Kidney (tissue), 14 donors: ENCODE results near the gene DPPA3. TPM values are rescaled to one million over a fixed set of nuclear protein-coding genes. Genes with fewer than 3 reads are reported as not detected.

Source experiments
- DNase-seq, 5 donors: peaks; one replicate each; pipeline ENCODE4 v3.0.0-alpha.2; 2013 to 2020
- FAIRE-seq: peaks from 2 replicates; lab custom pipeline; 2012; peaks lifted over from hg19 to GRCh38; lab: Jason Lieb, UNC
- H3K27ac ChIP-seq, 2 donors: one replicate each; pipeline ENCODE4 v1.7.0; 2013; ENCODE audit warnings: low read depth in 2 of 2, low read length in 2 of 2, inconsistent platforms in 1 of 2
- H3K27me3 ChIP-seq: one replicate; pipeline ENCODE4 v1.7.1; 2013; ENCODE audit warnings: low read length, inconsistent platforms; ENCODE audit not compliant: control insufficient read depth, insufficient read depth
- H3K36me3 ChIP-seq, 3 donors: one replicate each; pipeline versions ENCODE4 v1.7.0 to v1.7.1; 2013; ENCODE audit warnings: low read length in 3 of 3, control low read depth in 1 of 3, inconsistent platforms in 1 of 3; ENCODE audit not compliant: insufficient read depth in 3 of 3, control insufficient read depth in 2 of 3
- H3K4me1 ChIP-seq, 3 donors: one replicate each; pipeline versions ENCODE4 v1.7.0 to v1.7.1; 2013; ENCODE audit warnings: low read length in 3 of 3, inconsistent platforms in 1 of 3, low read depth in 1 of 3; ENCODE audit not compliant: control insufficient read depth in 2 of 3, insufficient read depth in 2 of 3
- H3K4me3 ChIP-seq, 3 donors: one replicate each; pipeline versions ENCODE4 v1.7.0 to v1.8.1; 2013; ENCODE audit warnings: low read length in 3 of 3, control low read depth in 1 of 3, inconsistent platforms in 1 of 3
- H3K9ac ChIP-seq, 3 donors: one replicate each; pipeline versions ENCODE4 v1.7.0 to v1.7.1; 2013; ENCODE audit warnings: low read length in 3 of 3, control low read depth in 1 of 3, inconsistent platforms in 1 of 3
- H3K9me3 ChIP-seq, 3 donors: one replicate each; pipeline versions ENCODE4 v1.7.0 to v1.7.1; 2013; ENCODE audit warnings: low read length in 3 of 3, control low read depth in 1 of 3, inconsistent platforms in 1 of 3; ENCODE audit not compliant: control insufficient read depth in 2 of 3, insufficient read depth in 1 of 3
- CTCF ChIP-seq: IDR thresholded peaks from 3 replicates; pipeline ENCODE4 v1.5.1; 2012; ENCODE audit warnings: mild to moderate bottlenecking, moderate library complexity, borderline replicate concordance; ENCODE audit not compliant: insufficient read depth; ENCODE audit errors: extremely low read depth
- intact Hi-C: fragments of 100-400 bp; cut with DNase I; formaldehyde crosslinking; loops from one replicate; pipeline ENCODE4 v1.11.1; 2022
- polyA plus RNA-seq: library from polyadenylated mRNA; stranded (reverse); fragments of 350-450 nt; fragmentation: Illumina TruSeq; extraction: RNeasy Lipid Tissue Mini Kit (QIAGEN cat#74804); gene quantifications from one replicate; pipeline ENCODE4 v1.2.3, GENCODE V29; 2014; ENCODE audit warnings: low read depth, low replicate concordance; ENCODE audit not compliant: insufficient read depth
- total RNA-seq: library from RNA; stranded (reverse); fragmentation: NEBNext Ultra II Directional; extraction: Animal tissue kit (Norgen Biotek cat#: 25700); gene quantifications from one replicate; pipeline ENCODE4 v1.2.1, GENCODE V29; 2021
- donor health status: control.
- donor health status: control.
- donor health status: control.
- donor health status: control.
- donor health status: control.
- donor health status: DM: yes; HTN: yes; CAD: no.
- donor health status: Normal renal cell carcinoma (clear cell type).

The DPPA3 gene
- total and polyA plus RNA-seq, 2 donors from 2014 or later: not detected

- TF ChIP-seq CTCF: no peak
- Histone ChIP-seq H3K27ac (no peak overlapping the region), H3K9me3 (no peaks in the 10 kb centered on the region), H3K36me3 (no peaks in the 10 kb centered on the region), H3K9ac (no peak overlapping the region), H3K27me3 (no peaks in the 10 kb centered on the region), H3K4me3 (no peak overlapping the region), H3K4me1 (no peaks in the 10 kb centered on the region)
- FAIRE-seq (no peak), DNase-seq (no peak)
- intact Hi-C loops: no loop called here
Measured at GRCh38 chr12:7705846-7706245, 5.4 kb upstream of the DPPA3 start.

DNA sequence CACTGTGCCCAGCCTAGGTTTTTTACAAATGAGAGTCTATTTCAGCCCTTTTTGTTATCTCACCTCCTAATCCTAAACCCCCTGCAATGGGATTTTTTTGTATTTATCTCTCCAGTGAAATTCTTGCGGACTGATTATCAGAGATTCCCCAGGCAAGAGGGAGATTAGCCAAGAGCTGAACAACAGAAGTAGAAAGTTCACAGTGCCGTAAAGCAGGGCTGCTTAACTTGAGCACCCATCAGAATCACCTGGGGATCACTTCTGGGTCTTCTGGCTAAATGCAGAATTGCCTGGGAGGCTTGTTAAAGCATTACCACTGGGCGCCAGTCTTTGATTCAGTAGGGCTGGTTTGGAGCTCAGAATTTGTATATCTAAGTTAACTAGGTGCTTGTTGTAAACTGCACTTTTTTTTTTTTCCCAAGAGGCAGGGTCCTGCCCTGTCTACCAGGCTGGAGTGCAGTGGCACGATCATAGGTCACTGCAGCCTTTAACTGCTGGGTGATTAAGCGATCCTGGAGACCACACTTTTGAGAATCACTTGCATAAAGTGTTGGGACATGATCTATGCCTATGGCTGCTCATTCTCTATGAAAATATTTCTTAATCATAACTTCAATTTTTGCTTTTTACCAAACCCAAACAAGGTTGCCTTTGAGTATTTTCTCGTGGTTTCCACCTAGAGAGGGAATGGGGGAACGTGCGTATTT lies 1.1 kb upstream of the DPPA3 start:
- H3K36me3 ChIP-seq: no peaks in the 10 kb centered on the region
- no peaks in the 10 kb centered on the region for H3K9me3 ChIP-seq
- no peak overlapping the region for H3K27ac ChIP-seq
- no peak for DNase-seq
- no peaks in the 10 kb centered on the region for H3K27me3 ChIP-seq
- intact Hi-C loops: no loop called here
- H3K9ac ChIP-seq: no peak overlapping the region
- H3K4me1 ChIP-seq: no peaks in the 10 kb centered on the region
- no peak for FAIRE-seq
- H3K4me3 ChIP-seq: no peak overlapping the region
- TF ChIP-seq CTCF: no peak

- no peak overlapping the region for H3K9ac ChIP-seq
- FAIRE-seq: no peak
- no peaks in the 10 kb centered on the region for H3K4me1 ChIP-seq
- TF ChIP-seq CTCF: no peak
- no peak overlapping the region for H3K4me3 ChIP-seq
- H3K27ac ChIP-seq: no peak overlapping the region
- intact Hi-C loops: no loop called here
- no peak for DNase-seq
- H3K36me3 ChIP-seq: no peaks in the 10 kb centered on the region
- no peaks in the 10 kb centered on the region for H3K9me3 ChIP-seq
- H3K27me3 ChIP-seq: no peaks in the 10 kb centered on the region
Measured at GRCh38 chr12:7712841-7713442, 1.7 kb downstream of the DPPA3 start.
